Muscle of arm (tissue), 12 donors: ENCODE measurements around the gene CCDC187. TPM values are rescaled to one million over a fixed set of nuclear protein-coding genes. Genes with fewer than 3 reads are reported as not detected.
A peak's percentile ranks its signal among the peaks of the same experiment; 100 is the strongest.

Source experiments
- DNase-seq: peaks from one replicate; pipeline ENCODE4 v3.0.0-alpha.2; 2013
- polyA plus RNA-seq, 12 donors: library from polyadenylated mRNA; unstranded; fragments of 120-200 nt; gene quantifications; one replicate each; pipeline ENCODE4 v1.2.1, GENCODE V29; 2013; ENCODE audit not compliant: insufficient read length in 12 of 12

Gene CCDC187
- polyA plus RNA-seq, 12 donors = 0.03 to 0.68 (median 0.06) TPM; not detected in 4

DNA sequence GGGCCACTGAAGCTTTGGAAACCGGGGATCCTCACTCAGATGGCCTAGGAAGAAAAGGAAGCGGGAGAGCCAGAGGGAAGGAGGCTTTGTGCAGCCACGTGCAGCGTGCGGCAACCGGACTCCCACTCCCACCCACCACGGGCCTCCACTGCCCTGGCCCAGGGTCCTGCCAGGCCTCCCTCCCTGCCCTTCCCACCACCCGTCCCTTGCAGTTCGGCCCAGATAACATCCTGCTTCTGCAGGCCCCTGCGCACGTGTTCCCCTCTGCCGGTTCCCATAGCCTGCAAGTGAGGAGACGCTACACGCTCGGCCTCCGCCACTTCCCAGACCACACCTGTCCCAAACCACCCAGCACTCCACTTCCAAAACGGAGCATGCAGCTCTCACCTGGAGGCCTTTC, 94.7 kb downstream of the CCDC187 start:
- DNase-seq = no peak

DNA sequence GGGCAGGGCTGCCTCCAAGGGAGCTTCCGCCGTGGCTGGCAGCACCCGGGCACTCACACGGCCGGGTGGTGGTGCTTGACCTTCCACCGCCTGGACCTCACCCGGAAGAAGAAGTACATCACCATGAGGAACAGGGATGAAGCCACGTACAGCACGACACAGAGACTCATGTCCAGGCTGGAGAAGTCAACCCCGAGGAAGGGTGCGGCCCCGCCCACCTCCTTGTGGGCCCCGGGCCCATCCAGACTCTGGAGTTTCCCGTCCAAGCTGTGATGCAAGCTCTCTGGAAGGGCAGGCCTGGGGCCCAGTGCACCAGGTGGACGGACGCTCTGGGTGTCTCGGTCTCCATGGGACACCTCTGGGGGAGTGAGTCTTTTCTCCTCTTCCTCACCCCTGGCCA, 95.2 kb downstream of the CCDC187 start:
- no peak for DNase-seq

DNA sequence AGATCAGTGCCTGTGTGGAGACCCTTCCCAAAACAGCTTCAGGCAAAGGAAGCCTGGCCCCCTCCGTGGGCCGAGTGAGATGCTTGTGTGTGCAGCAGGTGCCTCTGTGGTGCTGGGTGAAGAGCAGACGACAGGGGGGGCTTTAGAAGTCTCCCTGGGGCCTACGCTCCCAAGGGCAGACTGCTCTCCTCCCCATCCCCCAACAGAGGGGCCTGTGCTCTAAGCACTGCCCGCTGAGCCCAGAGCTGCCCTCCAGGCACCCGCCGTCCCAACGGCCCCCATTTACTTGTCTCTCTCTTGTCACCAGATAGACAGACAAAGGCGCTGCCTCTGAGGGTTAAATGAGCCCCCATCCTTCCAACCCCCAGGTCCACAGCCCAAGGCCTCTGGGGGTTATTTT, 96.3 kb downstream of the CCDC187 start:
- DNase-seq = no peak

DNA sequence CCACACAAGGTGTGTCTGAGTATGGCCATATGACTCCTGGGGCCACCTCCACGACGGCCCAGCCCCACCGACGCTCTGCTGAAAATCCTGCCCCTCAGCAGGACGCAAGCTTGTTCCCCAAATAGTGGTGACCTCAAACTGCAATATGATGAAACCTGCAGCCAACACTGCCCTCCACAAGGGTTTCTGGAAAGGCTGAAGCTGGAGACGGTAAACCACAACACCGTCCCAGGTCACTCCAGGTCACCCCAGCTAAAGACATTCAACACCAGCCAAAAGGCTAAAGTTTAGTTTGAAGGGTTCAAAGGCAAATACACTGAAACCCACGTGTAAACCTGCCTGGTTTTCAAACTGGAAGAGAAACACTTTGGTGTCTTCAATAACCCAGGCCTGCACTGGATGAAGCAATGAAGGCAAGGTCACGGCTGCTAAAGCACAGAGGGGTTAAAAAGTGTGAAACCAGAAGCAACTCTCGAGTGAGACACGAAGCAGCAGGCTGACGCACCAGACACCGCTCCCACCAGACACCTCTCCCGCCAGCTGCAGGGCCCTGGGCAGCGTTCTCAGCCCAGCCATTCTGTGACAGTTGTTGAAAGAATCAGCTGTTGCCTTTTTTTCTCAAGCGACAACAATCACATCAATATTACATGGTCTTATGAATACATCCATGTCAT, 97.2 kb downstream of the CCDC187 start:
- DNase-seq = no peak

DNA sequence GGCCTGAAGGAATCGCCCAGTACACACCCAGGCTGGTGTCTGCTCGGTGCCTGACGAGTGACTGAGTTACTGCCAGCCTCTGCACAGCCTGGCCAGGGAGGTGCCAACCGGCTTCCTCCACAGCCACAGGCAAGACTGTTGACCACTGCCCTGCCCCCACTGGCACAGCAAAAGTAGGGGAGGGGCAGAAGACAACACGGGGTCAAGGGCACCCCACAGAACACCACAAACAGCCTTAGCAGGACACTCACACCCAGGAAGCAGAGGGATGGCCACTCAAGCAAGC, 98.2 kb downstream of the CCDC187 start:
- DNase-seq = no peak

DNA sequence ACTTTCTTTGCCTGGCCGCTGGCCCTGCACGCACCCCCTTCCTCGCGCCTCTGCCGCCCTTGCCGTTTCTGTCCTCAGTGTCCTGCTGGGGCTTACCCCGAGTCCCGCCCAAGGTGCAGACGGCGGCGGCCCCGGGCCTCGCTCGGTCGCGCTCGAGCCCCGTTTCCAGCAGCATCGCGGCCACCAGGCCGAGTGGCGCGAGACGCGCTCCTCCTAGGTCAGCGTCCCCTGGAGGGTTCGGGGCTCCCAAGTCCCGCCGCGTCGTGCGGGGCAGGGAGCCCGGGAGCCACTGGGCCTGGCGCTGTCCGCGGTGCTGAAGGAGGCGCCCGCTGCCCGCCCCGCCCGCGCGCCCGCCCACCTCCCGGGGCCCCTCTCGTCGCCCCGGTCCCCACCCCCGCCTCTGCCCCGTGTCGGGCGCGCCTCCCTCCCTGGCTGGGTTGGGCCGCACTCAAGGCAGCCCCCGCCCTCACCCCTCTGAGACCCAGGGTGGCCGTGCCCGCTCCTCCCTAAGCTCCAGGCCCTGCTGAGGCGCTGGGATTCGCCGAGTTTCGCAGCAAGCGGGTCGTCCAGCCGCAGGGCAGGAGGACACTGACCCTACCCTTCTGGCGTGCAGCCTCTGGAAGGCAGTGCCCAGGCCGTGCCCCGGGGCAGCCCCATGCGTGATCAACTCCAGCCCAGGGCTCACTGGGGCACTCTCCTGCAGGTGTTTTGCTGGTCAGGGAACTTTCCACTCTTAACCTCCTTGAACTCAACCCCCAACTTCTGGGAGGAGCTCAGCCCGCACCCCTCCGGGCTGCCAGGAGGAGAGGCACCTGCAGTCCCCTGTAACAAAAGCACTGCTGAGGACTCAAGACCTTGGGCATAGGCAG, 98.8 kb downstream of the CCDC187 start, which contains the start of gene LHX3:
LHX3 (minus strand) TSS at position 291 of the 869 bp plus-strand sequence; CDS start at position 175, 116 bp downstream.
- peak; percentile 18 for DNase-seq

DNA sequence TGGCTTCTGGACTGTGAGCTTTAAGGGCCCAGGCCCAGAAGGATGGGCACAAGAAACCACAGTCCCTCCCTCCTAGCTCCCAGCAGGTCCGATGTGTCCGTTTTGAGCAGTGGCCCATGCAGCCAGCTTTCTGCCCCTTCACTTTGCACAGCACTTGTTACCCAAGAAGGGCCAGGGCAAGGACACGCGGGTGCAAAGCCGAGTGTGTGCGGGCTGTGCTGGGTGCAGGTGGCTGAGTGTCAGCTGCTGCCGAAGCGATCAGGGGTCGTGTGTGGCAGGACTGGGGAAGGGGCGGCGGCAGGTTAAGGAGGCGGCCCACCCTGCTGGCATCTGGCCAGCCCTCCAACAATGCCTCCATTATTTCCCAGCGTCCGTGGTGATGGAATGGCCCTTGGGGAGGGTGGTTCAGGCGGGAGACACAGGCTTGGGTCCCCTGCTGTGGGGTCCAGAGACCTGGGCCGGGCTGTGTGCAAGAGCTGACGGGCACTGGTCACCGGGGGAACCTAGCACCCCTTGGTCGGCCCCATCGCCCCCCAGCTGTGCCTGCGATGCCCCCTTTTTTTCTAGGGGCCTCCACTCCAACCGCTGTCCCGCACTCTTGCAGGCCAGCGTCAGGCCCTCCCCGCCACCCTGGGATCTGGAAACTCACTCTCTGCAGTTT, 99.6 kb downstream of the CCDC187 start:
- no peak for DNase-seq

DNA sequence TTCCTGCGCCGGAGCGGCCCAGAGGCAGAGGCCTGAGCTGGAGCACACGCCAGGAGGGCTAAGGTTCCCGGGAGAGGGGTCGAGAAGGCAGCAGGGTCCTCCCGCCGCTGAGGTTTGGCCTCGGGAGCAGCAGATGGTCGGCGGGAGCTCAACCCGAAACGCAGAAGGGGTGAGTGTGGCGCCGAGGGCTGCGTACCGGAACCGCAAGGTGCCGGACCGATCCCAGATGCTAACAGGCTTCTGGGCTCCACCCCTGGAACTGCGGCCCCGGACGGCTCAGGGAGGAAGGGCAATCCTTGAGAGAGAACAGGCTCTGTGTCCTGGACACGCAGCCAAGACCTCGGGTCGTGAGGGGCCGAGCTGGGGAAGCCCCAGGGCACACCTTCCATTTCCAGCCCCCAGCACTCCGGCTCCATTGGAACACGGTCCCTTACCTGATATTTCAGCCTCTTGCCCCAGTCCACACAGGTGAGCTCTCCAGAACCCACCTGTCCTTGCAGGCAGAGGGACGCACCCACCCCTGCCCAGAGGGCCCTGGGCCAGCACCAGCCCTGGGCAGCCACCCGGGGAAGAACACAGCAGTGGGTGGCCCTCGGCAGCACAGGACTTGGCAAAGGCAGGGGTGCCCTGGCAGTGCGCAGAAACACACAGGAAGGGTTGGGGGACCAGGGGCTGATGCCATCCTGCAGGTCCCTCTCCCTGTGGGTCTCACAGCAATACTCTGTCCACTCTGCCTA, 100.3 kb downstream of the CCDC187 start:
- no peak for DNase-seq

DNA sequence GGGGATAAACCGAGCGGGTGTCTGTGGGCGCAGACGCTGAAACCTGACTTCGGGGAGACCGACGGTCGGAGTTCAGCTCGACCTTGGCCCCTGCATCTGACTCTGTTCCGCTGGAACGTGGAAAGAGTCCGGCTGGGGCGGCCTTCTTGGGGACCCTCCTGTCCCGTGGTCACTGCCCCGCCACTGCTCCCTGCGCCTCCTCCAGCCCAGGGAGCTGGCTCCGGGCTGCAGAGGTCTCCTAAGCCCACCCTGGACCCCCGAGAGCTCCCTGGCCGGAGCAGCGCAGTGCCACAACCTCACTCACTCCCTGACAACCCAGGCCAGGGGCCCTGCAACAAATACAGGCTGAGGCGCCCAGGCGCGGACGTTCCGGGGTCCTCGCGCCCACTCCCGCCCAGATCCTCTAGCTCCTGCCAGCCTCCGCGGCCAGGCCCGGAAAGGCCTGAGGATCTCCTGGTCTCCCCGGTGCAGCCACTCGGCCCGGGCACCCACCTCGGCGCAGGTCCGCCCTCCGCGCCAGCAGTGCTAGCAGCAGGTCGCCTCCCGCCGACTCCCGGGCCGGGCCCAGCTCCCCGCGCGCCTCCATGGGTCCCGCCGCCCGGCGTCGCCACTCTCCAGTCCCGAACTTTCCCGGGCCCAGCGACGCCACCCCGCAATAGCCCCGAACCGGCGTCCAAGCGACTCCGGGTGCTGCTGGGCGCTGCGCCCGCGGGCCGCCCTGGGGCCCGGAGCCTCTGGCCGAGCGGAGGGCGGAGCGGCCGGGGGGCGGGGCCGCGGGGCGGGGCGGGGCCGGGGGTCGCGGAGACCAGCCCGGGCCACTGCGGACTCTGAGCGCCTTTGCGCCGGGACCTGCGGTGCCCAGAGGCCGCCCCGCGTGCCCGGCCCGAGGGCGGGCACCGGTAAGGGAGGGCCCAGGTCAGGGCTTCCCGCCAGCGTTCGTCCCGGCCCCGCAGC, 101.2 kb downstream of the CCDC187 start:
- DNase-seq = no peak

DNA sequence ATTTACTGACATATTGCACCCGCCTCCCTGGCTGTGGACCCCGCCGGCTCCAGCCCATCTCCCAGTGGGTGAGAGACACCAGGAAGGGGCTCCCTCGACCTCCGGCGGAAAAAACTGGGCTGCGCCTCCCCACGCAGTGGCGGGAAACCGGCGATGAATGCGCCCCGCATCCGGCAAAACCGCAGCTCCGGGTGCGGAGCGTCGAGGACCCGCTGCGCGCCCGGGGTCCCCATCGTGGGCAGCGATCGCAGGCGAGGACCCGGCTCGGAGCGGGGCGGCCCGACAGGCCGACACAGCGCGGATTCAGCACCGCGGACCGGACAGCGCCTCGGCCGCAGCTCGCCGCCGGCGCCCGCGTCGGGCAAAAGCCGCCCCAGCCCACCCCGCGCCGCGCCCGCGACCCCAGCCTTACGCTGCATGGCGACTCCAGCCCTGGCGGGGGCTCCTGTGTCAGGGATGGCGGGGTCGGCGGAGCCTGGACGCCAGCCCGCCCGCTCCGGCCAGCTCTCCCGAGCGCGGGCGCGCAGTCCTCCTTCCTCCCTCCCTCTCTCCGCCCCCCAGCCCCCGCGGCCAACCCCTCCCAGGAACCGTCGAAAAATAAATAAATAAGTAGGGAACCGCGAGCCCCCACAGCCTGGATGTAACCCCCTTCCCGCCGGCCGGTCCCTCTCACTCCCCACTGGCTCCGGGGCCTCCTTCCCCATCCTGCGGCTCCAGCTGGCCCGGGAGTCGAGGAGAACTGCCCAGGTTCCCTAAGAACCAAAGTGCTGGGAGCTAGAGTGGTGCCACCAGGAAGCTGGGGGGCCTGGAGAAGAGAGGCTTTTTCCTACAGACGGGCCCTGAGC, 102.1 kb downstream of the CCDC187 start:
- peak; percentile 30 for DNase-seq

DNA sequence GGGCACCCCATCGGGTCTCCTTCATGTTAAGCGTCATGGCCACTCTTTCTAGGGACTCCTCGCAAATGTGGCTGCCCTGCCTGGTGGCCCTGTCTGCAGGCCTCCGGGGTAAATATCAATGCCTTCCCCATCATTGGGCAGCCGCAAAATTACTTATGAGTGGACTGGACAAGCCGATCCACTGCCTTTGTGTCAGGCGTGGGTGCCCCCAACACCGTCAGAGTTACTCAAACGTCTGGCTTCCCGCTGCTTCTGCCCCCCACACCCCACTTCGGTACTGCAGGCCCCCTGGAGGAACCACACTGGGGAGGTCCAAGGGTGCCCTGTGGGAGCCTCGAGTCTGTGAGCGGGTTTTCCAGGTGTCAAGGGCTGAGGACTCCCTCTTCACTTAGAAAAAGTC, 102.7 kb downstream of the CCDC187 start:
- DNase-seq = no peak

DNA sequence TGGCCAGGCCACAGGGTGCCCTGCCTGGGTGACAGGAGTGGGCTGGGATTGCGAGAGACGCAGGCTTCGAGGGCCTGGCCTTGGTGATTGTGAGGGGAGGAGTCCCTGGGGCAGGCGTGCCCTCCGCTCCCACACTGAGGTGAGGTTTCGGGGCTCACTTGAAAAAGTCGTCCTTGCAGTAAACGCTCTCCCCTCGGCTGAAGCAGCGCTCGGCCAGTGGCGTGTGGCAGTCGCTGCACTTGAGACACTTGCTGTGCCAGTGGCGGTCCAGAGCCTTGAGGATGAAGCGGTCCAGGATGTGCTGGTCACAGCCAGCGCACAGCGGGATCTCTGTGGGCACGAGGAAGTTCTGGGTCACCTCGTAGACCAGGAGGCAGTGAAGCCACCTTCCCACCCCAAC, 103.5 kb downstream of the CCDC187 start:
- no peak for DNase-seq

Other genes with a start within 250 kb of the CCDC187 start
- gene NACC2, start 208.8 kb downstream of the CCDC187 start, polyA plus RNA-seq = 10 to 100 TPM in 5 of 12 donors, 1 to 10 TPM in 7; 4.9 to 60.9 (median 9.1) TPM
- 10 to 100 TPM in 11 of 12 donors, not detected in 1; 13.9 to 27.7 (median 18.1) TPM for gene TMEM250, start 185.2 kb downstream of the CCDC187 start, polyA plus RNA-seq
- under 1 TPM in 2 of 12 donors, not detected in 10; 0.08 to 0.28 TPM for gene LHX3, start 99.0 kb downstream of the CCDC187 start, polyA plus RNA-seq
- gene QSOX2, start 58.3 kb downstream of the CCDC187 start, polyA plus RNA-seq = 10 to 100 TPM in 3 of 12 donors, 1 to 10 TPM in 8, not detected in 1; 6.1 to 13.7 (median 8.9) TPM
- gene GPSM1, start 23.4 kb upstream of the CCDC187 start, polyA plus RNA-seq = 10 to 100 TPM in 11 of 12 donors, not detected in 1; 14.2 to 45.9 (median 20.8) TPM
- 10 to 100 TPM in 4 of 12 donors, 1 to 10 TPM in 6, not detected in 2; 4.5 to 16.7 (median 9.1) TPM for gene DNLZ, start 59.6 kb upstream of the CCDC187 start, polyA plus RNA-seq
- 1 to 10 TPM in 6 of 12 donors, under 1 TPM in 5, not detected in 1; 0.62 to 9.3 (median 1.0) TPM for gene CARD9, start 69.6 kb upstream of the CCDC187 start, polyA plus RNA-seq
- 10 to 100 TPM in 1 of 12 donors, 1 to 10 TPM in 10, not detected in 1; 4.8 to 10.2 (median 5.6) TPM for gene SNAPC4, start 96.1 kb upstream of the CCDC187 start, polyA plus RNA-seq
- 10 to 100 TPM in 11 of 12 donors, not detected in 1; 24.0 to 60.2 (median 28.3) TPM for gene ENTR1, start 106.5 kb upstream of the CCDC187 start, polyA plus RNA-seq
- gene PMPCA, start 106.6 kb upstream of the CCDC187 start, polyA plus RNA-seq = 10 to 100 TPM in 11 of 12 donors, not detected in 1; 27.6 to 43.2 (median 37.4) TPM
- gene INPP5E, start 135.8 kb upstream of the CCDC187 start, polyA plus RNA-seq = 10 to 100 TPM in 4 of 12 donors, 1 to 10 TPM in 7, not detected in 1; 7.0 to 15.1 (median 9.8) TPM
- gene SEC16A, start 178.9 kb upstream of the CCDC187 start, polyA plus RNA-seq = 10 to 100 TPM in 11 of 12 donors, not detected in 1; 29.9 to 45.1 (median 36.7) TPM
- gene NOTCH1, start 242.0 kb upstream of the CCDC187 start, polyA plus RNA-seq = 10 to 100 TPM in 11 of 12 donors, not detected in 1; 18.0 to 47.5 (median 20.6) TPM